ENCODE data around the gene OR10H5. TPM values are rescaled to one million over a fixed set of nuclear protein-coding genes. Genes with fewer than 3 reads are reported as not detected.
"Not testable (repeated sequence)": the region's sequence is repeated elsewhere in the genome, so short reads cannot be mapped to it uniquely, and the experiment has no call there.

Gene OR10H5
- total and polyA plus RNA-seq, 4 experiments from 2014 or later: not detected

DNA sequence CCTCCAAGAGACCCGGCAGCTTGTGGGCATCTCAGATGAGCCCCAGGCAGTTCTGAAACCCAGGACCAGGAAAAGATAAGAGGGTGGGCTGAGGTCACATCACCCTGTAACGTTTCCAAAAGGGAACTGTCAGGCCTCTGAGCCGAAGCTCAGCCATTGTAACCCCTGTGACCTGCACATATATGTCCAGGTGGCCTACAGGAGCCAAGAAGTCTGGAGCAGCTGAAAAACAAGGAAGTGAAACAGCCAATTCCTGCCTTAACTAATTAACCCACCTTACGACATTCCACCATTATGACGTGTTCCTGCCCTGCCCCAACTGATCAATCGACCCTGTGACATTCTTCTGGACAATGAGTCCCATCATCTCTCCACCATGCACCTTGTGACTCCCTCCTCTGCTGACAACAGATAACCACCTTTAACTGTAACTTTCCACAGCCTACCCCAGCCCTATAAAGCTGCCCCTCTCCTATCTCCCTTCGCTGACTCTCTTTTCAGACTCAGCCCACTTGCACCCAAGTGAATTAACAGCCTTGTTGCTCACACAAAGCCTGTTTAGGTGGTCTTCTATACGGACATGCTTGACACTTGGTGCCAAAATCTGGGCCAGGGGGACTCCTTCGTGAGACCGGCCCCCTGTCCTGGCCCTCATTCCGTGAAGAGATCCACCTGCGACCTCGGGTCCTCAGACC lies 41.3 kb downstream of the OR10H5 start:
- H3K36me3 ChIP-seq (ENCODE audit: insufficient read depth, low read length); DNase-seq; H3K9me3 Mint-ChIP-seq; H3K36me3 Mint-ChIP-seq; H3K4me3 ChIP-seq (ENCODE audit: low read length in 2 of 2); H3K9me3 ChIP-seq (ENCODE audit: control insufficient read depth in 1 of 2, low read length in 2 of 2); H3K4me3 Mint-ChIP-seq; H3K4me1 ChIP-seq (ENCODE audit: insufficient read depth, low read length); H3K4me1 Mint-ChIP-seq; H3K27ac ChIP-seq (ENCODE audit: low read depth, low read length); H3K27me3 Mint-ChIP-seq; CTCF ChIA-PET (ENCODE audit: partially characterized antibody); H3K27me3 ChIP-seq (ENCODE audit: insufficient read depth, low read length); intact Hi-C loops (cut with micrococcal nuclease): not testable (repeated sequence)
- POLR2A ChIA-PET (ENCODE audit: partially characterized antibody): interaction anchor here (1.2 kb wide), 1 partner anchor 8 kb away, joined by 4 read pairs; no protein-coding TSS in a partner anchor
- H3K27ac Mint-ChIP-seq: peak overlapping the region in 2 of 7 donors; percentile 23 to 39

DNA sequence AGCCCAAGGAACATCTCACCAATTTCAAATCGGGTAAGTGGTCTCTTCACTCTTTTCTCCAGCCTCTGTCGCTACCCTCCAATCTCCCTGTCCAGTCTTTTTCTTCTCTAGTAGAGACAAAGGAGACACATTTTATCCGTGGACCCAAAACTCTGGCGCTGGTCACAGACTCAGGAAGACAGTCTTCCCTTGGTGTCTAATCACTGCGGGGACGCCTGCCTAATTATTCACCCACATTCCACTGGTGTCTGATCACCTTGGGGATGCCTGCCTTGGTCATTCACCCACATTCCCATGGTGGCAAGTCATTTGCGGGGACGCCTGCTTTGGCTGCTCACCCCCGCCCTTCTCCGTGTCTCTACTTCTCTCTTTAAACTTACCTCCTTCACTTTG lies 41.8 kb downstream of the OR10H5 start:
- peaks cover 0 to 3% (median 0%) of the 10 kb centered on the region in 4 donors for H3K4me1 Mint-ChIP-seq
- H3K36me3 Mint-ChIP-seq: no peaks in the 10 kb centered on the region
- no peaks in the 10 kb centered on the region for H3K27me3 Mint-ChIP-seq
- H3K4me3 ChIP-seq (ENCODE audit: low read length in 2 of 2): no peak overlapping the region
- intact Hi-C loops (cut with micrococcal nuclease): no loop called here
- H3K4me1 ChIP-seq (ENCODE audit: insufficient read depth, low read length): no peaks in the 10 kb centered on the region
- H3K27ac Mint-ChIP-seq: peak overlapping the region in 3 of 7 donors; percentile 4 to 23 (median 4)
- ChIA-PET POLR2A (ENCODE audit: partially characterized antibody) (no interaction called here), CTCF (ENCODE audit: partially characterized antibody) (no interaction called here)
- no peak overlapping the region for H3K27ac ChIP-seq (ENCODE audit: low read depth, low read length)
- H3K36me3 ChIP-seq (ENCODE audit: insufficient read depth, low read length): no peaks in the 10 kb centered on the region
- H3K4me3 Mint-ChIP-seq: no peak overlapping the region
- no peak for DNase-seq
- H3K27me3 ChIP-seq (ENCODE audit: insufficient read depth, low read length): no peaks in the 10 kb centered on the region
- no peaks in the 10 kb centered on the region for H3K9me3 ChIP-seq (ENCODE audit: control insufficient read depth in 1 of 2, low read length in 2 of 2)
- no peaks in the 10 kb centered on the region for H3K9me3 Mint-ChIP-seq

DNA sequence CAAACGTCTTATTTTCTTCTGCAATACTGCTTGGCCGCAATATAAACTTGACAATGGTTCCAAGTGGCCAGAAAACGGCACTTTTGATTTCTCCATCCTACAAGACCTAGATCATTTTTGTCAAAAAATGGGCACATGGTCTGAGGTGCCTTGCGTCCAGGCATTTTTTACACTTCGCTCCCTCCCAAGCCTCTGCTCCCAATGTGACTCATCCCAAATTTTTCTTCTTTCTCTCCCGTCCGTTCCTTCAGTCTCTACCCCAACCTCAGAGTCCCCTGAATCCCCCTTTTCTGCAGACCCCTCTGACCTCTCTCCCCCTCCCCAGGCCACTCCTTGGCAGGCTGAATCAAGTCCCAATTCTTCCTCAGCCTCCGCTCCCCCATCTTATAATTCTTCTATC lies 42.3 kb downstream of the OR10H5 start:
- H3K4me1 ChIP-seq (ENCODE audit: insufficient read depth, low read length): no peaks in the 10 kb centered on the region
- Mint-ChIP-seq H3K9me3 (no peaks in the 10 kb centered on the region), H3K27me3 (no peaks in the 10 kb centered on the region), H3K36me3 (no peaks in the 10 kb centered on the region), H3K27ac (peak overlapping the region in 2 of 7 donors; percentile 4 to 11), H3K4me1 (peaks cover 0 to 3% (median under 1%) of the 10 kb centered on the region in 4 donors), H3K4me3 (no peak overlapping the region)
- ChIA-PET CTCF (ENCODE audit: partially characterized antibody) (interaction anchor here (1.2 kb wide), 1 partner anchor 14 kb away, joined by 5 read pairs; no protein-coding TSS in a partner anchor), POLR2A (ENCODE audit: partially characterized antibody) (no interaction called here)
- H3K27me3 ChIP-seq (ENCODE audit: insufficient read depth, low read length): no peaks in the 10 kb centered on the region
- H3K9me3 ChIP-seq (ENCODE audit: control insufficient read depth in 1 of 2, low read length in 2 of 2): no peaks in the 10 kb centered on the region
- no peak for DNase-seq
- no peak overlapping the region for H3K4me3 ChIP-seq (ENCODE audit: low read length in 2 of 2)
- intact Hi-C loops (cut with micrococcal nuclease): no loop called here
- no peak overlapping the region for H3K27ac ChIP-seq (ENCODE audit: low read depth, low read length)
- H3K36me3 ChIP-seq (ENCODE audit: insufficient read depth, low read length): no peaks in the 10 kb centered on the region

DNA sequence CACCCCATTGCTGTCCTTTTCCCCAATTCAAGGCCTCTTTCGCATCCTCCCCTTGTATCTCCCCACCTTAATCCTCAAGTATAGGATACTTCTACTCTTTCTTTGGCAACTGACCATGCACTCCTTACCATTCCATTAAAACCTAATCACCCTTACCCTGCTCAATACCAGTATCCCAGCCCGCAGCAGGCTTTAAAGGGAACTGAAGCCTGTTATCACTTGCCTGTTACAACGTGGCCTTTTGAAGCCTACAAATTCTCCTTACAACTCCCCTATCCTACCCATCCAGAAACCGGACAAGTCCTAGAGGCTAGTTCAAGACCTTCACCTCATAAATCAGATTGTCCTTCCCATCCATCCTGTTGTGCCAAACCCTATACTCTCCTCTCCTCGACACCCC lies 44.2 kb downstream of the OR10H5 start:
- Mint-ChIP-seq H3K27me3 (no peaks in the 10 kb centered on the region), H3K9me3 (no peaks in the 10 kb centered on the region), H3K36me3 (peaks cover 0 to 2% of the 10 kb centered on the region in 2 donors), H3K4me1 (peaks cover 0 to 15% (median 11%) of the 10 kb centered on the region in 4 donors), H3K4me3 (no peak overlapping the region), H3K27ac (no peak overlapping the region)
- POLR2A ChIA-PET (ENCODE audit: partially characterized antibody): no interaction called here
- CTCF ChIA-PET (ENCODE audit: partially characterized antibody): no interaction called here
- Histone ChIP-seq H3K27me3 (ENCODE audit: insufficient read depth, low read length) (no peaks in the 10 kb centered on the region), H3K4me1 (ENCODE audit: insufficient read depth, low read length) (peaks cover 11% of the 10 kb centered on the region), H3K36me3 (ENCODE audit: insufficient read depth, low read length) (no peaks in the 10 kb centered on the region), H3K4me3 (ENCODE audit: low read length in 2 of 2) (no peak overlapping the region), H3K9me3 (ENCODE audit: control insufficient read depth in 1 of 2, low read length in 2 of 2) (no peaks in the 10 kb centered on the region), H3K27ac (ENCODE audit: low read depth, low read length) (no peak overlapping the region)
- intact Hi-C loops (cut with micrococcal nuclease): no loop called here
- DNase-seq: no peak

DNA sequence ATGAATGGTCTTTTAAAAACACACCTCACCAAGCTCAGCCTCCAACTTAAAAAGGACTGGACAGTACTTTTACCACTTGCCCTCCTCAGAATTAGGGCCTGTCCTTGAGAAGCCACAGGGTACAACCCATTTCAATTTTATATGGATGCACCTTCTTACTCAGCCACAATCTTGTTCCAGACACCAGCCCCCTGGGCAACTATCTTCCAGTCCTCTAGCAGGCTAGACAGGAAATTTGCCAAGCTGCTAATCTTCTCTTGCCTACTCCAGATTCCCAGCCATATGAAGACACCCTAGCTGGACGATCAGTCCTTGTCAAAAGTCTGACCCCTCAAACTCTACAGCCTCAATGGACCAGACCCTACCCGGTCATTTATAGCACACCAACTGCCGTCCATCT lies 46.8 kb downstream of the OR10H5 start:
- H3K4me1 Mint-ChIP-seq: peaks cover 14 to 36% (median 23%) of the 10 kb centered on the region in 4 donors
- H3K4me3 Mint-ChIP-seq; H3K27ac Mint-ChIP-seq; H3K4me3 ChIP-seq (ENCODE audit: low read length in 2 of 2); H3K9me3 ChIP-seq (ENCODE audit: control insufficient read depth in 1 of 2, low read length in 2 of 2); H3K36me3 ChIP-seq (ENCODE audit: insufficient read depth, low read length); H3K27me3 ChIP-seq (ENCODE audit: insufficient read depth, low read length); H3K27me3 Mint-ChIP-seq; H3K9me3 Mint-ChIP-seq; DNase-seq; H3K27ac ChIP-seq (ENCODE audit: low read depth, low read length); intact Hi-C loops (cut with micrococcal nuclease); H3K36me3 Mint-ChIP-seq: not testable (repeated sequence)
- H3K4me1 ChIP-seq (ENCODE audit: insufficient read depth, low read length): peaks cover 29% of the 10 kb centered on the region
- ChIA-PET CTCF (ENCODE audit: partially characterized antibody) (interaction anchor here (1.8 kb wide), 1 partner anchor 8 kb away, joined by 5 read pairs; no protein-coding TSS in a partner anchor), POLR2A (ENCODE audit: partially characterized antibody) (interaction anchor here (3.8 kb wide), 1 partner anchor 11 kb away, joined by 50 read pairs; no protein-coding TSS in a partner anchor)

DNA sequence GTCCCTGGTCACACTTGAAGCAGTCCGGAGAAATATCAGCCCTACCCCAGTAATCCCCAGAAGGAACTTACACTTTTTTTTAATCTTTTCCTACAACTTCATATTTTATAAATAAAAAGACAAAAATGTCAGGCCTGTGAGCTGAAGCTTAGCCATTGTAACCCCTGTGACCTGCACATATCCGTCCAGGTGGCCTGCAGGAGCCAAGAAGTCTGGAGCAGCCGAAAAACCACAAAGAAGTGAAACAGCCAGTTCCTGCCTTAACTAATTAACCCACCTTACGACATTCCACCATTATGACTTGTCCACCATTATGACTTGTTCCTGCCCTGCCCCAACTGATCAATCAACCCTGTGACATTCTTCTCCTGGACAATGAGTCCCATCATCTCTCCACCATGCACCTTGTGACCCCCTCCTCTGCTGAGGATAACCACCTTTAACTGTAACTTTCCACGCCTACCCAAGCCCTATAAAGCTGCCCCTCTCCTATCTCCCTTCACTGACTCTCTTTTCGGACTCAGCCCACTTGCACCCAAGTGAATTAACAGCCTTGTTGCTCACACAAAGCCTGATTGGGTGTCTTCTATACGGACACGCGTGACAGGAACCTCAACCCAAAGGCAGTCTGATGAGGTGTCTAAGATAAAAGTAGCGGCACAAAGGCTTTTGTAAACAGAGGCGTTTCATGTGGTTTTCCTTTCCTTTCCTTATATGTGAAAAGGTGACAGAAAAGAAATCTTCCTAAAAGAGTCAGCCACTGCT lies 48.3 kb downstream of the OR10H5 start:
- H3K27ac Mint-ChIP-seq: peak overlapping the region; percentile 89 to 100 (median 99)
- H3K27me3 Mint-ChIP-seq; H3K36me3 ChIP-seq (ENCODE audit: insufficient read depth, low read length); H3K9me3 ChIP-seq (ENCODE audit: control insufficient read depth in 1 of 2, low read length in 2 of 2); H3K27me3 ChIP-seq (ENCODE audit: insufficient read depth, low read length); H3K36me3 Mint-ChIP-seq; H3K9me3 Mint-ChIP-seq: not testable (repeated sequence)
- Histone ChIP-seq H3K27ac (ENCODE audit: low read depth, low read length) (peak overlapping the region; percentile 94), H3K4me1 (ENCODE audit: insufficient read depth, low read length) (peaks cover 29% of the 10 kb centered on the region), H3K4me3 (ENCODE audit: low read length in 2 of 2) (peak overlapping the region; percentile 63 to 69)
- intact Hi-C loops (cut with micrococcal nuclease): loop anchor here (1.0 to 5.0 kb wide), 4 partner anchors 9 to 349 kb away; partner anchors contain the start of genes FAM32A and TPM4
- H3K4me3 Mint-ChIP-seq: peak overlapping the region; percentile 92 to 99 (median 96)
- peak; percentile 6 to 87 (median 83) for DNase-seq
- ChIA-PET POLR2A (ENCODE audit: partially characterized antibody) (interaction anchor here (0.7 to 3.8 kb wide), 18 partner anchors 10 to 1390 kb away, joined by 3 to 50 read pairs (median 4); partner anchors contain the start of genes AP1M1, HSH2D, OCEL1 and OR10H1), CTCF (ENCODE audit: partially characterized antibody) (interaction anchor here (0.7 to 3.1 kb wide), 4 partner anchors 9 to 34 kb away, joined by 3 to 9 read pairs (median 6); no protein-coding TSS in a partner anchor)
- H3K4me1 Mint-ChIP-seq: peaks cover 17 to 36% (median 25%) of the 10 kb centered on the region in 4 donors
